Small intestine (tissue), 7 donors: ENCODE results near the gene UNC45A. TPM values are rescaled to one million over a fixed set of nuclear protein-coding genes. Genes with fewer than 3 reads are reported as not detected.

Source experiments
- DNase-seq, 2 donors: peaks; one replicate each; pipeline versions ENCODE4 v3.0.0 to v3.0.0-alpha.2; 2013
- FAIRE-seq: peaks from 2 replicates; lab custom pipeline; 2012; peaks lifted over from hg19 to GRCh38; lab: Jason Lieb, UNC
- H3K27ac ChIP-seq, 3 donors: one replicate each; pipeline ENCODE4 v1.5.1; 2013; ENCODE audit warnings: low read length in 2 of 3, mild to moderate bottlenecking in 2 of 3, control low read depth in 1 of 3, inconsistent platforms in 1 of 3, low read depth in 1 of 3, moderate library complexity in 1 of 3
- H3K27me3 ChIP-seq, 3 donors: one replicate each; pipeline ENCODE4 v1.6.1; 2013; ENCODE audit warnings: low read length in 3 of 3, inconsistent platforms in 1 of 3; ENCODE audit not compliant: control insufficient read depth in 3 of 3, insufficient read depth in 3 of 3
- H3K36me3 ChIP-seq, 3 donors: one replicate each; pipeline ENCODE4 v1.6.1; 2013; ENCODE audit warnings: low read length in 3 of 3, inconsistent platforms in 1 of 3, low read depth in 1 of 3, mild to moderate bottlenecking in 1 of 3, moderate library complexity in 1 of 3; ENCODE audit not compliant: control insufficient read depth in 3 of 3, insufficient read depth in 2 of 3
- H3K4me1 ChIP-seq, 3 donors: one replicate each; pipeline ENCODE4 v1.6.1; 2013; ENCODE audit warnings: low read length in 2 of 3, inconsistent platforms in 1 of 3, low read depth in 1 of 3, mild to moderate bottlenecking in 1 of 3, moderate library complexity in 1 of 3; ENCODE audit not compliant: control insufficient read depth in 3 of 3, insufficient read depth in 2 of 3
- H3K4me3 ChIP-seq, 3 donors: one replicate each; pipeline ENCODE4 v1.5.1; 2013; ENCODE audit warnings: low read length in 3 of 3, control low read depth in 1 of 3, inconsistent platforms in 1 of 3, low read depth in 1 of 3, mild to moderate bottlenecking in 1 of 3, moderate library complexity in 1 of 3
- H3K9me3 ChIP-seq, 2 donors: one replicate each; pipeline ENCODE4 v1.6.1; 2013; ENCODE audit warnings: low read depth in 1 of 2, low read length in 1 of 2; ENCODE audit not compliant: control insufficient read depth in 2 of 2, insufficient read depth in 1 of 2
- WGBS, 3 donors: extraction: QIAGEN DNeasy Blood & Tissue Kit; methylation state at CpG; one replicate each; pipeline ENCODE4 v1.1.7; 2013; 5-methylcytosine and 5-hydroxymethylcytosine counted together
- polyA plus RNA-seq, 4 donors: library from polyadenylated mRNA; stranded (reverse) in 3 of 4; unstranded in 1 of 4; fragments of 200-250 nt in 3 of 4; fragments of 120-200 nt in 1 of 4; gene quantifications; one replicate each; pipeline versions ENCODE4 v1.2.1 to v1.2.3, GENCODE V29; 2013
- donor health status: healthy with polysubstance abuse.
- donor health status: control.
- donor health status: control.
- donor health status: Bipolar disorder and iron deficiency.
- donor health status: healthy.

Gene UNC45A
- polyA plus RNA-seq, 4 donors: 37.7 to 65.1 (median 48.8) TPM

GRCh38 chr15:90956274-90957030, 21.4 kb downstream of the UNC45A start:
- no peak for FAIRE-seq
- Histone ChIP-seq H3K4me1 (peaks cover 3 to 13% (median 3%) of the 10 kb centered on the region in 3 donors), H3K4me3 (peak overlapping the region; percentile 41 to 69 (median 56)), H3K27me3 (no peaks in the 10 kb centered on the region), H3K36me3 (peaks cover 0 to 55% (median 3%) of the 10 kb centered on the region in 3 donors), H3K9me3 (no peaks in the 10 kb centered on the region), H3K27ac (peak overlapping the region in 1 of 3 donors; percentile 66)
- DNase-seq: peak; percentile 66 to 89
- 2 to 12% (median 8%) methylated on average over 49 to 56 of the region's 56 CpGs for WGBS, 3 donors

DNA sequence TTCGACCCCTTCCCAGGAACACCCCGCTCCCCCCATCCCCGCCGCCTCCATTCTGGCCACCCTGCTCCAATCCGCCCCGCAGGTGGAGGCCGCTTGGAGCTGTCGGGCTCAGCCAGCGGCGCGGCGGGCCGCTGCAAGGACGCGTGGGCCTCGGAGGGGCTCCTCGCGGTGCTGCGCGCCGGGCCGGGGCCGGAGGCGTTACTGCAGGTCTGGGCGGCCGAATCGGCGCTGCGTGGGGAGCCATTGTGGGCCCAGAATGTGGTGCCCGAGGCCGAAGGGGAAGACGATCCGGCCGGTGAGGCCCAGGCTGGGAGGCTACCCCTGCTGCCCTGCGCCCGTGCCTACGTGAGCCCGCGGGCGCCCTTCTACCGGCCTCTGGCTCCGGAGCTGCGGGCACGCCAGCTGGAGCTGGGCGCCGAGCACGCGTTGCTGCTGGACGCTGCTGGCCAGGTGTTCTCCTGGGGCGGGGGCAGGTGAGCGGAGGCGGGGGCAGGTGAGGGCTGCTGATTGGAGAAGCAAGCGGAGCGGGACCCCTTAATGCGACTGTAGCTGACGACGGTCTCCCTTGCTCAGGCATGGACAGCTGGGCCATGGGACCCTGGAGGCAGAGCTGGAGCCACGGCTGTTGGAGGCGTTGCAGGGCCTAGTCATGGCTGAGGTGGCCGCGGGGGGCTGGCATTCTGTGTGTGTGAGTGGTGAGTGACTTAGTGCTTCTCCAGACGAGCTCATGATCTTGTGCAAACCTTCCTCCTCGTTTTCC, 22.1 kb downstream of the UNC45A start:
- DNase-seq (peak; percentile 23 to 71), FAIRE-seq (no peak)
- Histone ChIP-seq H3K36me3 (peaks cover 0 to 51% (median 3%) of the 10 kb centered on the region in 3 donors), H3K27me3 (no peaks in the 10 kb centered on the region), H3K27ac (peak overlapping the region in 1 of 3 donors; percentile 66), H3K4me3 (peak overlapping the region; percentile 41 to 69 (median 56)), H3K9me3 (no peaks in the 10 kb centered on the region), H3K4me1 (peaks cover 3 to 13% (median 3%) of the 10 kb centered on the region in 3 donors)
- WGBS, 3 donors: 23 to 38% (median 31%) methylated on average over 43 to 63 of the region's 63 CpGs

- H3K27ac ChIP-seq: no peak overlapping the region
- WGBS, 3 donors: 68 to 83% (median 70%) methylated on average over 6 of the region's 6 CpGs
Measured at GRCh38 chr15:90957791-90958190, 22.7 kb downstream of the UNC45A start.

GRCh38 chr15:90959028-90959595, 24.0 kb downstream of the UNC45A start:
- FAIRE-seq (no peak), DNase-seq (no peak)
- Histone ChIP-seq H3K9me3 (no peaks in the 10 kb centered on the region), H3K36me3 (peaks cover 0 to 37% (median 0%) of the 10 kb centered on the region in 3 donors), H3K4me1 (peaks cover 3 to 13% (median 3%) of the 10 kb centered on the region in 3 donors), H3K4me3 (no peak overlapping the region), H3K27ac (no peak overlapping the region), H3K27me3 (no peaks in the 10 kb centered on the region)
- 84 to 85% (median 85%) methylated on average over 8 of the region's 8 CpGs for WGBS, 3 donors

More at GRCh38 chr15:90957791-90958190, 22.7 kb downstream of the UNC45A start:
- FAIRE-seq (no peak), DNase-seq (peak in 1 of 2 donors; percentile 17)
- peaks cover 0 to 47% (median 3%) of the 10 kb centered on the region in 3 donors for H3K36me3 ChIP-seq
- peaks cover 3 to 13% (median 3%) of the 10 kb centered on the region in 3 donors for H3K4me1 ChIP-seq
- peak overlapping the region in 2 of 3 donors; percentile 56 to 69 for H3K4me3 ChIP-seq
- no peaks in the 10 kb centered on the region for H3K9me3 ChIP-seq
- no peaks in the 10 kb centered on the region for H3K27me3 ChIP-seq

DNA sequence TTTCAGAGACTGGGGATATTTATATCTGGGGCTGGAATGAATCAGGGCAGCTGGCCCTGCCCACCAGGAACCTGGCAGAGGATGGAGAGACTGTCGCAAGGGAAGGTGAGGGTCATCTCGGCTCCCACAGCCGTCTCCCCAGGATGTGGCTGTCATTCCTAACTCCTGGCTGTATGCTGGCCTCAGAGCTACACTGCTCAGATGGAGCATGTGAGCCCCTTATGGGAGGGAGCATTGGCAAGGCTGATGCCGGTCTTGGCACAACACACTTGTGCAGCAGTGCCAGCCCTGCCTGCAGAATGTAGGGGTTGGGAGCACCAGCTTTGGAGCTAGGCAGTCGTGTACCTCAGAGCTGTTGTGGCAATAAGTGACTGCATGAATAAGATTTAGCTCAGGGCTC, 24.8 kb downstream of the UNC45A start:
- Histone ChIP-seq H3K4me1 (peaks cover 3 to 13% (median 3%) of the 10 kb centered on the region in 3 donors), H3K4me3 (no peak overlapping the region), H3K27ac (no peak overlapping the region), H3K9me3 (no peaks in the 10 kb centered on the region), H3K27me3 (no peaks in the 10 kb centered on the region), H3K36me3 (peaks cover 0 to 41% (median 2%) of the 10 kb centered on the region in 3 donors)
- FAIRE-seq: no peak
- DNase-seq: no peak
- 85 to 97% (median 88%) methylated on average over 5 of the region's 5 CpGs for WGBS, 3 donors

- Histone ChIP-seq H3K9me3 (no peaks in the 10 kb centered on the region), H3K4me3 (no peak overlapping the region), H3K27me3 (no peaks in the 10 kb centered on the region), H3K36me3 (peaks cover 0 to 41% (median 3%) of the 10 kb centered on the region in 3 donors), H3K4me1 (peaks cover 2 to 9% (median 3%) of the 10 kb centered on the region in 3 donors), H3K27ac (no peak overlapping the region)
- FAIRE-seq (no peak), DNase-seq (no peak)
- 89 to 92% (median 89%) methylated on average over 20 of the region's 20 CpGs for WGBS, 3 donors
Measured at GRCh38 chr15:90960298-90961091, 25.4 kb downstream of the UNC45A start.

GRCh38 chr15:90962021-90962420, 26.9 kb downstream of the UNC45A start:
- DNase-seq (no peak), FAIRE-seq (no peak)
- H3K27ac ChIP-seq: no peak overlapping the region
- H3K27me3 ChIP-seq: no peaks in the 10 kb centered on the region
- H3K36me3 ChIP-seq: peaks cover 1 to 48% (median 3%) of the 10 kb centered on the region in 3 donors
- 78 to 86% (median 80%) methylated on average over 4 of the region's 4 CpGs for WGBS, 3 donors
- H3K4me3 ChIP-seq: no peak overlapping the region
- H3K4me1 ChIP-seq: peaks cover 0 to 3% (median 0%) of the 10 kb centered on the region in 3 donors
- H3K9me3 ChIP-seq: no peaks in the 10 kb centered on the region
